ENCODE data around the gene IFT52. TPM values are rescaled to one million over a fixed set of nuclear protein-coding genes. Genes with fewer than 3 reads are reported as not detected.
A peak's percentile ranks its signal among the peaks of the same experiment; 100 is the strongest.

Gene IFT52
- total and polyA plus RNA-seq, 2 of the 8 experiments (the other 6 are each of a cell fraction or from before 2014, with no cell fraction given) = 35.6 to 40.4 TPM

GRCh38 chr20:43667341-43668132 lies 76.8 kb downstream of the IFT52 start (continued):
- TF ChIP-seq CHD7 (IDR thresholded peaks at IDR 0.05; ENCODE audit: insufficient replicate concordance, low read length) (no peak), EZH2 (IDR thresholded peaks at IDR 0.05; ENCODE audit: low read depth, low read length, severe bottlenecking) (no peak), NRF1 (IDR thresholded peaks at IDR 0.05; ENCODE audit: low read depth, low read length) (no peak), MAX (IDR thresholded peaks at IDR 0.05) (no peak), PHF8 (conservative IDR thresholded peaks at IDR 0.05; ENCODE audit: low read depth, low read length) (peak; percentile 42), RFX5 (IDR thresholded peaks at IDR 0.05; ENCODE audit: borderline replicate concordance, low read depth, low read length) (no peak), POLR2AphosphoS5 (IDR thresholded peaks at IDR 0.05; ENCODE audit: low read depth, low read length) (peak; percentile 45), TAF1 (IDR thresholded peaks at IDR 0.05; ENCODE audit: low read depth, low read length) (no peak), CBX8 (IDR thresholded peaks at IDR 0.05; ENCODE audit: borderline replicate concordance, low read depth, low read length) (no peak)

All from H1 (cell line).